Measurements from ENCODE around the gene HMG20B. TPM values are rescaled to one million over a fixed set of nuclear protein-coding genes. Genes with fewer than 3 reads are reported as not detected.

The HMG20B gene
- total RNA-seq, 1 experiment from 2014 or later = 146 TPM

DNA sequence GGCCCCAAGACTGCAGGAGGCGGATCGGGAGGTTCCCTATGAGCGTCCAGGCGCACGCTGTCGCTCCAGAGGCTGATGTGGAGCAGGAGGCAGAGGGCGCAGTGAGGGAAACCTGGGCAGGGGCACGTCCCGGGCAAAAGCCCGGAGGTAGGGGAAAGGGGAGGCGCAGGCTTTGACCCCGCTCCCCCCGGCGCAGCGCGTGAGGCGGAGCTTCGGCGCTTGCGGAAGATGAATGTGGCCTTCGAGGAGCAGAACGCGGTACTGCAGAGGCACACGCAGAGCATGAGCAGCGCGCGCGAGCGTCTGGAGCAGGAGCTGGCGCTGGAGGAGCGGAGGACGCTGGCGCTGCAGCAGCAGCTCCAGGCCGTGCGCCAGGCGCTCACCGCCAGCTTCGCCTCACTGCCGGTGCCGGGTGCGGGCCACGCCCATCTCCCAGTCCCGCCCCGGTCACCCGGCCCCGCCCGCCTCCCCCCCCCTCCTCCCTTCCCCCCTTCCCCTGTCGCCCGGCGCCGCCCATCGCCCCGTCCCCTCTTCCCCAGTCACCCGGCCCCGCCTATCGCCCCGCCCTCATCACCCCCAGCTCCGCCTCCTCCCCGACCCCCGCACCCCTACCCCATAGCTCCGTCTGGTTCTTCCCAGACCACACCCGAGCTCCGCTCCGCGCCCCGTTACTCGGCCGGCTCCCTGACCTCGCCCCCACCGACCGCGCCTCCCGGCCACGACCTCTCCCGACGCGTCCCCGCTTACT, 4.1 kb downstream of the HMG20B start:
- no peak overlapping the region for H3K4me3 ChIP-seq (ENCODE audit: low read length)
- CTCF ChIA-PET = no interaction called here

DNA sequence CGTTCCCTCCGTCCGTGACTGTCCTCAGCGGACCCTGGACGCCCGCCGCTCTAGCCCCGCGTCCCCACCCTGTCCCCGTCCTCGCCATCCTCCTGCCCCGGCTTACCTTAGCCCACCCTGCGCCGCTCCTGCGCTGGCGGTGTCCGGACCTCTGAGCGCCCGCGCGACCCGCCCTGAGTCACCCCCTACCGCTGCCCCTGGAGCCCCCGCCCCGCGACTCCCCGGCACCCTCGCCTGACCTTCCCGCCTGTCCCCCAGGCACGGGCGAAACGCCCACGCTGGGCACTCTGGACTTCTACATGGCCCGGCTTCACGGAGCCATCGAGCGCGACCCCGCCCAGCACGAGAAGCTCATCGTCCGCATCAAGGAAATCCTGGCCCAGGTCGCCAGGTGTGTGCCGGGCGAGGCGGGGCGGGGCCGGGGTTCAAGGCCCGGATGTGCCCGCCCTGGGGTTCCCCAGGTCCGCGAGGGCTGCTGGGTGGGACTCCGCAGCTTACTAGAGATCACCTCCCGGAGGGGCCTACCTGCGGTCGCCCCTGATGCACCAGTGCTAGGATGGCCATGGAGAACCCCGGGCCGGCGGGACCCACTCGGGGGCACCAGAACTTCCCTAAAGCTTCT, 5.1 kb downstream of the HMG20B start:
- Histone ChIP-seq H3K27me3 (ENCODE audit: low read length) (no peaks in the 10 kb centered on the region), H3K4me1 (ENCODE audit: insufficient read depth, low read length) (peaks cover 8% of the 10 kb centered on the region; the same call in 1 of the 2 replicates), H3K9me2 (replicated peaks; ENCODE audit: low read length) (no peaks in the 10 kb centered on the region), H2AFZ (ENCODE audit: low read length) (no peak overlapping the region), H3K4me3 (ENCODE audit: low read length) (no peak overlapping the region), H3K79me2 (ENCODE audit: low read length) (peaks cover 12% of the 10 kb centered on the region), H3F3A (ENCODE audit: low read length, unreplicated experiment) (no peaks in the 10 kb centered on the region), H3K36me3 (ENCODE audit: low read depth, low read length) (peaks cover 3% of the 10 kb centered on the region), H3K9ac (ENCODE audit: low read length) (no peak overlapping the region), H3K27ac (ENCODE audit: low read length) (no peak overlapping the region), H4K20me1 (ENCODE audit: low read length) (no peaks in the 10 kb centered on the region), H3K9me3 (ENCODE audit: low read length) (no peaks in the 10 kb centered on the region), H3K4me2 (ENCODE audit: low read length) (no peak overlapping the region)
- CTCF ChIA-PET = no interaction called here
- POLR2A ChIA-PET (ENCODE audit: unreplicated experiment) = no interaction called here
- intact Hi-C loops (cut with micrococcal nuclease) = no loop called here
- ATAC-seq = no peak
- no TSS peak for BruUV-seq (replicated peaks)
- DNase-seq = no peak
- no peak for TF ChIP-seq EZH2 (IDR thresholded peaks at IDR 0.05; ENCODE audit: low read length, unreplicated experiment)
- TF ChIP-seq EZH2phosphoT487 (IDR thresholded peaks at IDR 0.05; ENCODE audit: borderline replicate concordance, low read length) = no peak
- TF ChIP-seq, protein P1, sequence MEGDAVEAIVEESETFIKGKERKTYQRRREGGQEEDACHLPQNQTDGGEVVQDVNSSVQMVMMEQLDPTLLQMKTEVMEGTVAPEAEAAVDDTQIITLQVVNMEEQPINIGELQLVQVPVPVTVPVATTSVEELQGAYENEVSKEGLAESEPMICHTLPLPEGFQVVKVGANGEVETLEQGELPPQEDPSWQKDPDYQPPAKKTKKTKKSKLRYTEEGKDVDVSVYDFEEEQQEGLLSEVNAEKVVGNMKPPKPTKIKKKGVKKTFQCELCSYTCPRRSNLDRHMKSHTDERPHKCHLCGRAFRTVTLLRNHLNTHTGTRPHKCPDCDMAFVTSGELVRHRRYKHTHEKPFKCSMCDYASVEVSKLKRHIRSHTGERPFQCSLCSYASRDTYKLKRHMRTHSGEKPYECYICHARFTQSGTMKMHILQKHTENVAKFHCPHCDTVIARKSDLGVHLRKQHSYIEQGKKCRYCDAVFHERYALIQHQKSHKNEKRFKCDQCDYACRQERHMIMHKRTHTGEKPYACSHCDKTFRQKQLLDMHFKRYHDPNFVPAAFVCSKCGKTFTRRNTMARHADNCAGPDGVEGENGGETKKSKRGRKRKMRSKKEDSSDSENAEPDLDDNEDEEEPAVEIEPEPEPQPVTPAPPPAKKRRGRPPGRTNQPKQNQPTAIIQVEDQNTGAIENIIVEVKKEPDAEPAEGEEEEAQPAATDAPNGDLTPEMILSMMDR (conservative IDR thresholded peaks at IDR 0.05; ENCODE audit: low read depth, low read length) = no peak

More for the DNA sequence above, 4.1 kb downstream of the HMG20B start:
- Histone ChIP-seq H3F3A (ENCODE audit: low read length, unreplicated experiment) (no peaks in the 10 kb centered on the region), H3K27me3 (ENCODE audit: low read length) (no peaks in the 10 kb centered on the region), H2AFZ (ENCODE audit: low read length) (no peak overlapping the region), H3K4me1 (ENCODE audit: insufficient read depth, low read length) (peaks cover 11% of the 10 kb centered on the region), H3K9me2 (replicated peaks; ENCODE audit: low read length) (no peaks in the 10 kb centered on the region), H3K36me3 (ENCODE audit: low read depth, low read length) (peaks cover 3% of the 10 kb centered on the region), H3K79me2 (ENCODE audit: low read length) (peaks cover 12% of the 10 kb centered on the region), H3K4me2 (ENCODE audit: low read length) (no peak overlapping the region), H3K27ac (ENCODE audit: low read length) (no peak overlapping the region), H3K9me3 (ENCODE audit: low read length) (no peaks in the 10 kb centered on the region), H4K20me1 (ENCODE audit: low read length) (no peaks in the 10 kb centered on the region), H3K9ac (ENCODE audit: low read length) (no peak overlapping the region)
- BruUV-seq (replicated peaks) = no TSS peak
- intact Hi-C loops (cut with micrococcal nuclease) = no loop called here
- DNase-seq (no peak), ATAC-seq (no peak)
- TF ChIP-seq, protein P1 (conservative IDR thresholded peaks at IDR 0.05; ENCODE audit: low read depth, low read length) = no peak
- TF ChIP-seq EZH2phosphoT487 (IDR thresholded peaks at IDR 0.05; ENCODE audit: borderline replicate concordance, low read length) (no peak), EZH2 (IDR thresholded peaks at IDR 0.05; ENCODE audit: low read length, unreplicated experiment) (no peak)
- POLR2A ChIA-PET (ENCODE audit: unreplicated experiment) = no interaction called here

DNA sequence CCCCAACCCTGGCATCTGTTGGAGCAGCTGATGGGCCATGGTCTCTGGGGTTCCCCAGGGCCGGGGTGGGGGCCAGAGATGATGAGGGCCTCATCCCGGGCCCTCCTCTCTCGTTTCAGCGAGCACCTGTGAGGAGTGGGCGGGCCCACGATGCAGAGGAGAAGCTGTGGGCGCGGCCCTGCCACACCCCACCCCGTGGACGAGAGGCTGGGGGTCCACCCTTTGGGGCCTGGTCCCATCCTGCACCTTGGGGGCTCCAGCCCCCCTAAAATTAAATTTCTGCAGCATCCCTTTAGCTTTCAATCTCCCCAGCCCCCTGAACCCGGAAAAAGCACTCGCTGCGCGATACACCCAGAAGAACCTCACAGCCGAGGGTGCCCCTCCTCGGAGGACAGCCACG, 5.6 kb downstream of the HMG20B start:
- Histone ChIP-seq H3K36me3 (ENCODE audit: low read depth, low read length) (peaks cover 3% of the 10 kb centered on the region), H3K4me3 (ENCODE audit: low read length) (no peak overlapping the region), H3K27me3 (ENCODE audit: low read length) (no peaks in the 10 kb centered on the region), H3K4me2 (ENCODE audit: low read length) (no peak overlapping the region), H3K4me1 (ENCODE audit: insufficient read depth, low read length) (peaks cover 8% of the 10 kb centered on the region; the same call in 1 of the 2 replicates), H3K27ac (ENCODE audit: low read length) (no peak overlapping the region), H4K20me1 (ENCODE audit: low read length) (no peaks in the 10 kb centered on the region), H3K9ac (ENCODE audit: low read length) (no peak overlapping the region), H3K9me2 (replicated peaks; ENCODE audit: low read length) (no peaks in the 10 kb centered on the region), H2AFZ (ENCODE audit: low read length) (no peak overlapping the region), H3K9me3 (ENCODE audit: low read length) (no peaks in the 10 kb centered on the region), H3F3A (ENCODE audit: low read length, unreplicated experiment) (no peaks in the 10 kb centered on the region), H3K79me2 (ENCODE audit: low read length) (peaks cover 7% of the 10 kb centered on the region)
- no peak for TF ChIP-seq EZH2 (IDR thresholded peaks at IDR 0.05; ENCODE audit: low read length, unreplicated experiment)
- no peak for TF ChIP-seq EZH2phosphoT487 (IDR thresholded peaks at IDR 0.05; ENCODE audit: borderline replicate concordance, low read length)
- TF ChIP-seq, protein P1 (conservative IDR thresholded peaks at IDR 0.05; ENCODE audit: low read depth, low read length) = no peak
- ATAC-seq (no peak), DNase-seq (no peak)
- ChIA-PET CTCF (no interaction called here), POLR2A (ENCODE audit: unreplicated experiment) (no interaction called here)
- intact Hi-C loops (cut with micrococcal nuclease) = no loop called here
- TSS peak; percentile 34 for BruUV-seq (replicated peaks)

Data from PC-3 (cell line).